Brain microvascular endothelial cell (primary cell): ENCODE measurements around the gene EXOC4.

Experiments used
- DNase-seq: peaks from one replicate; pipeline ENCODE4 v3.0.0-alpha.2; 2020
- H3K27ac ChIP-seq: fragments of 250-450 bp; sonication (Bioruptor Pico); 2 replicates; pipeline ENCODE4 v1.5.1; 2020; ENCODE audit warnings: mild to moderate bottlenecking, moderate library complexity
- H3K27me3 ChIP-seq: fragments of 250-450 bp; sonication (Bioruptor Pico); replicated peaks from 2 replicates; pipeline ENCODE4 v1.5.1; 2020; ENCODE audit warnings: mild to moderate bottlenecking
- H3K36me3 ChIP-seq: fragments of 250-450 bp; sonication (Bioruptor Pico); replicated peaks from 2 replicates; pipeline ENCODE4 v1.5.1; 2020; ENCODE audit warnings: mild to moderate bottlenecking
- H3K4me3 ChIP-seq: 2 replicates; pipeline ENCODE4 v1.5.1; 2011; ENCODE audit warnings: low read depth, mild to moderate bottlenecking, control low read depth, low read length, moderate library complexity
- CTCF ChIP-seq: IDR thresholded peaks from 2 replicates; pipeline ENCODE4 v1.5.1; 2011; ENCODE audit warnings: low read depth, mild to moderate bottlenecking, moderate library complexity, low read length, control low read depth, inconsistent platforms; ENCODE audit errors: missing control alignments
- in situ Hi-C: cut with HindIII; loops from 2 replicates; pipeline ENCODE4 v1.10.0; 2017; ENCODE audit warnings: low sequenced_read_pairs, low pct_ligation_motif_present

Gene EXOC4

GRCh38 chr7:133625046-133625445 is 372.2 kb downstream of the EXOC4 start:
- H3K4me3 ChIP-seq, result no peak overlapping the region
- no peaks in the 10 kb centered on the region for H3K27me3 ChIP-seq
- no peak for DNase-seq
- no peak for TF ChIP-seq CTCF
- H3K36me3 ChIP-seq, result no peaks in the 10 kb centered on the region
- in situ Hi-C loops, result no loop called here
- no peak overlapping the region for H3K27ac ChIP-seq

DNA sequence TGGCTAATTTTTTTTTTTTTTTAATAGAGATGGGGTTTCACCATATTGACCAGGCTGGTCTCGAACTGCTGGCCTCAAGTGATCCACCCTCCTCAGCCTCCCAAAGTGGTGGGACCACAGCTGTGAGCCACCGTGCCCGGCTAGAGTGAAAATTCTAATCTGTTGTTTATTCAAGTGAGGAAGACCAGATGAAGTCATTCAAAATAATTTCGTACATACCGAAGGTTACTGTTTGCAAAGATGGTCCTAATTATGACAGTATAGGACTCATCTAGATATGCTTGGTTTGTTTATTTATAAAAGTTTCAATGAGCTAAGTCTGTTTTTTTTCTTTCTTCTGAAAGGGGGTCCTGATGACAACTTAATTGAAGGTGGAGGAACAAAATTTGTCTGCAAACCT is 376.8 kb downstream of the EXOC4 start:
- no peak for DNase-seq

GRCh38 chr7:133633055-133633454 is 380.2 kb downstream of the EXOC4 start:
- Histone ChIP-seq H3K4me3 (no peak overlapping the region), H3K27ac (peak overlapping the region; percentile 37), H3K27me3 (no peaks in the 10 kb centered on the region), H3K36me3 (no peaks in the 10 kb centered on the region)
- no peak for TF ChIP-seq CTCF
- peak; percentile 32 for DNase-seq
- in situ Hi-C loops, result no loop called here

More for the DNA sequence above, 376.8 kb downstream of the EXOC4 start:
- no peak for TF ChIP-seq CTCF
- in situ Hi-C loops, result no loop called here
- Histone ChIP-seq H3K36me3 (no peaks in the 10 kb centered on the region), H3K4me3 (no peak overlapping the region), H3K27me3 (no peaks in the 10 kb centered on the region), H3K27ac (no peak overlapping the region)

GRCh38 chr7:133635541-133635940 is 382.7 kb downstream of the EXOC4 start:
- no peaks in the 10 kb centered on the region for H3K36me3 ChIP-seq
- H3K27me3 ChIP-seq, result no peaks in the 10 kb centered on the region
- no peak overlapping the region for H3K4me3 ChIP-seq
- in situ Hi-C loops, result no loop called here
- no peak for TF ChIP-seq CTCF
- no peak for DNase-seq
- H3K27ac ChIP-seq, result no peak overlapping the region

DNA sequence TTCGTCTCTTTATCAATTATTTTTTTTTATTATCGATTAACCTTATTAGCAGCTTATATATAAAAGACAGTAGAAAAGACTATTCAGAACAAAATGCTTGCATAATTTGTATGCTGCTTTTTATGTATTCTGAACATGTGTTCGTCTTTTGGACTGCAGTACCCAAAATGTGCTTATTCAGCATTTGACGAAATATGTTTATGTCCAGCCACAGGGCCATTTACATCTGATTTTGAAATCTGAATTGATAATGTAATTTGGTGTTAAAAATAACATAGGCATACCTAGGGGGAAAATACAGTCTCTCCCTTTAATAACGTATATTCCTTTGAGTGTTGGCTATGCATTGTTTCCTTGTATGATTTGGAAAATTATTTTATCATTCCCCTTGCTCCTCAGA is 386.0 kb downstream of the EXOC4 start:
- no peaks in the 10 kb centered on the region for H3K36me3 ChIP-seq
- H3K27ac ChIP-seq, result no peak overlapping the region
- no peak for TF ChIP-seq CTCF
- no peak for DNase-seq
- H3K4me3 ChIP-seq, result no peak overlapping the region
- in situ Hi-C loops, result no loop called here
- no peaks in the 10 kb centered on the region for H3K27me3 ChIP-seq

- in situ Hi-C loops, result no loop called here
Observed at GRCh38 chr7:133641436-133641835, 388.6 kb downstream of the EXOC4 start.

More at GRCh38 chr7:133641436-133641835, 388.6 kb downstream of the EXOC4 start:
- Histone ChIP-seq H3K27ac (no peak overlapping the region), H3K36me3 (no peaks in the 10 kb centered on the region), H3K27me3 (no peaks in the 10 kb centered on the region), H3K4me3 (no peak overlapping the region)
- TF ChIP-seq CTCF, result no peak
- no peak for DNase-seq
